ENCODE results near the gene WWOX.

The WWOX gene

DNA sequence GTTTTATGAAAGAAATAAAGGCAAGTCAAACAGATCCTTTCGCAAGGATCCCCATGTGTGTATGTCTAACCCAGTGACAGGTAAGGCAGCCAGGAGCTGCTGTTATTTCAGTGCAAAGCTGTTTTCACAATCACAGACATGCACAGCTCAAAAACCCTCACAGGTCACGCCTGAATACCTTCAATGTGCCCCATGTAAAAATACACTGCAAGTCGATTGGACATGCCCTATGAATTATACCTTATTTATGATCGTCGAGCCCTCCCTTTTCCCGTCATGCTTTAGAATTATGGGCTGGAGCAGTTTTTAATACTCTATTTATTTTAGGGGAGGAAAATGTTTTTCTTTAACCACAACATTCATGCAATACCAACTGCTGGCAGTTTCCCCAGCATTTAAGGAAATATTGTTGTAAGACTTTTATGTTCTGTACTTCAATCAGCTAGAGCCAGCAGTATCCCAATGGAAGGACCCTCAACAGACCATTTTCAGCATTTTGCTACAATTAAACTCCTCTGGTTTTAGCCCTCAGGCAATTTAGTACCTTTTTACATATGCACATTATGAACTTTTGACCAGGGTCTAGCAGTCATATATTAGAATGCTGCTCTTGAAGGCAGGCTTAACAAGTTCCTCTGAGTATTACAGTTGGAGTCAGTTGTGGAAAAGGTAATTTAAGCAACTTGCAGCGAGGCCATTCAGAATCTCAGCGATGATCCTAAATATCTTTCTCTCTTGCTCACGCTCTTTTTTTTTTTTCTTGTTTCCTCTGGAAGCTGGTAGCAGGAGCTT, 362.2 kb downstream of the WWOX start:
- peak; percentile 0 for DNase-seq (ENCODE audit: low read depth)
- TF ChIP-seq, protein P1, sequence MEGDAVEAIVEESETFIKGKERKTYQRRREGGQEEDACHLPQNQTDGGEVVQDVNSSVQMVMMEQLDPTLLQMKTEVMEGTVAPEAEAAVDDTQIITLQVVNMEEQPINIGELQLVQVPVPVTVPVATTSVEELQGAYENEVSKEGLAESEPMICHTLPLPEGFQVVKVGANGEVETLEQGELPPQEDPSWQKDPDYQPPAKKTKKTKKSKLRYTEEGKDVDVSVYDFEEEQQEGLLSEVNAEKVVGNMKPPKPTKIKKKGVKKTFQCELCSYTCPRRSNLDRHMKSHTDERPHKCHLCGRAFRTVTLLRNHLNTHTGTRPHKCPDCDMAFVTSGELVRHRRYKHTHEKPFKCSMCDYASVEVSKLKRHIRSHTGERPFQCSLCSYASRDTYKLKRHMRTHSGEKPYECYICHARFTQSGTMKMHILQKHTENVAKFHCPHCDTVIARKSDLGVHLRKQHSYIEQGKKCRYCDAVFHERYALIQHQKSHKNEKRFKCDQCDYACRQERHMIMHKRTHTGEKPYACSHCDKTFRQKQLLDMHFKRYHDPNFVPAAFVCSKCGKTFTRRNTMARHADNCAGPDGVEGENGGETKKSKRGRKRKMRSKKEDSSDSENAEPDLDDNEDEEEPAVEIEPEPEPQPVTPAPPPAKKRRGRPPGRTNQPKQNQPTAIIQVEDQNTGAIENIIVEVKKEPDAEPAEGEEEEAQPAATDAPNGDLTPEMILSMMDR (IDR thresholded peaks at IDR 0.05; ENCODE audit: insufficient read depth, low read depth, low read length, missing control alignments) = no peak

DNA sequence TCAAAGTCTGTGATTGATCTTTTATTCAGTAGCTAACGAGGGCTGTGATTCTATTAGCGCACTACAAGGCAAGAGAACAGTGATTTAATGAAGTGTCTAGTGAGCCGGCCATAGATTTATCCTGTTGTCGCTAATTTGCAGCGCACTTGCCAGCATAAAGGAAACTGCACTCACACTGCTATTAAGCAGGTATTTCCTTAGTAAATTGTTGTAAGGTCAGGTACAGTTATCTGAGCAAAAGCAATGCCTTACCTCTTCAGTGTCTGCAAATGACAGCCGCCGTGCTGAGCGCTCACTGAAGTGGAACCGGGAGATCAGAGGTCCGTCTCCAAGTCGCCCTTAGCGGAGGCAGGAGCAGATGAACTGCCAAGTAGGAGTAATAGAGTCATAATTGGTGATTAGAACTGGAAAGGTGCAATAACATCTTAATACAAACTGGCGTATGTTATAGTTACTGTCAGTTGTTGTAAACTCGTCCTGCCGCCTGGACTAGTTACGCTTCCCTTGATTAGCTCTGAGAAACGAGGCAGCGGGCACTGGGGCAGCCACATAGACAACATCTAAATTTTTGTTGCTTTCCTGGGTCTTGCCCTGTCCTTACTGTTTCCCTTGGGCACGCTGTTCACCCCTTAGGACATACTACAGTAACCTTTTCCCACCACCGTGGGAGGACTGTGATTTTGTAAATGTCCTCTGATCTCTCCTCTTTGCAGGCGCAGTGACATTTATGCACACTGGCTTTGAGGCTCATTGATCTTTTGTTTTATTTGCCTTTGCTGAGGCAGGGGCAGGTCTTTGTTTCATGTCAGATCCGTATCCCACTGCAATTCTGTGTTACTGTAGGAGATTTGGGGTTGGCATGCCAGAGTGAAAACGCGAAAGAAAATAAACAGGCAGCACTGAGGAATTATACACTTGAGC, 363.1 kb downstream of the WWOX start:
- TF ChIP-seq, protein P1 (IDR thresholded peaks at IDR 0.05; ENCODE audit: insufficient read depth, low read depth, low read length, missing control alignments) = no peak
- DNase-seq (ENCODE audit: low read depth) = no peak
- H3K4me3 ChIP-seq (ENCODE audit: low read length) = no peak overlapping the region

More for the DNA sequence above, 362.2 kb downstream of the WWOX start:
- H3K4me3 ChIP-seq (ENCODE audit: low read length) = no peak overlapping the region

DNA sequence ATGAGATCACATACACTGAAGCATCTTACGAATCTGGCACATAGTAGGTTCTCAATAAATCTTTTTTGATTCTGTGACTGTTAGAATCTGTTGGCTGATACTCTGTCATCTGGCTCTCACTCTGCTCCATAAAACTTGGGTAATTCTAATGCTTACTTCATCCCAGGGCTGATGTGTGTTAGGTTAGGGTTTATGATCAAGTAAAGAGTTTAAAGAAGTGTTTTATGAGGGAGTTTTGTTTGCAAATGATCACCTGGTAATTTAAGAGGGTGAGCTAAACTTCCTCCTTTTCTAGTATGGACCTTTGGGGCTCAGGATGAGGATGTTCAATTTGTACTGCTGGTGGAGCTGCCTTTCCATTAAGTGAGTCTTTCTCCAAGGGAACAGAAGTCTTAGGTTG, 364.1 kb downstream of the WWOX start:
- no peak overlapping the region for H3K4me3 ChIP-seq (ENCODE audit: low read length)
- TF ChIP-seq, protein P1 (IDR thresholded peaks at IDR 0.05; ENCODE audit: insufficient read depth, low read depth, low read length, missing control alignments) = no peak
- DNase-seq (ENCODE audit: low read depth) = no peak

DNA sequence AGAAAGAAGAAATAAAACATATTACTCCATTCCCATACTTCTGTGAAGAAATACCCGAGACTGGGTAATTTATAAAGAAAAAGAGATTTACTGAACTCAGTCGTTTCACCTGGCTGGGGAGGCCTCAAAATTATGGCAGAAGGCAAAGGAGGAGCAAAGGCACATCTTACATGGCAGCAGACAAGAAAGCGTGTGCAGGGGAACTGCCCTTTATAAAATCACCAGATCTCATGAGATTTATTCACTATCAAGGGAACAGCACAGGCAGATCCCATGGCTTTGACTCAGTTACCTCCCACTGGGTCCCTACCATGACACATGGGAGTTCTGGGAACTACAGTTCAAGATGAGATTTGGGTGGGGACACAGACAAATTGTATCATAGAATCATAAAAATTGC, 365.4 kb downstream of the WWOX start:
- TF ChIP-seq, protein P1 (IDR thresholded peaks at IDR 0.05; ENCODE audit: insufficient read depth, low read depth, low read length, missing control alignments) = no peak
- no peak for DNase-seq (ENCODE audit: low read depth)
- no peak overlapping the region for H3K4me3 ChIP-seq (ENCODE audit: low read length)

DNA sequence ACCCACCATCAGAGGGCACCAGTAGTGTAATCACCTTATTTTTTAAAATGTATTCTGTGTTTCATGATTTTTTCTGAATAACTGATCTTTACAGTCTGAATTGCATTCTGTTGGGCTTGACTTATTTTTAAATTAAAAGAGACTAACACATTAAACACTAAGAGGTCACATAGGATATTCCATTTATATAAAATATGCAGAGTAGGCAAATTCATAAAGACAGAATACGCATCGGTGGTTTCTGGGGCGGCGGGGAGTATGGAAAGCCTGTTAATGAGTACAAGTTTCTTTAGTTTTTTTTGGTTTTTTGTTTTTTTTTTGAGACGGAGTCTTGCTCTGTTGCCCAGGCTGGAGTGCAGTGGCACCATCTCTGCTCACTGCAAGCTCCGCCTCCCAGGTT, 366.3 kb downstream of the WWOX start:
- H3K4me3 ChIP-seq (ENCODE audit: low read length) = no peak overlapping the region
- no peak for DNase-seq (ENCODE audit: low read depth)
- TF ChIP-seq, protein P1 (IDR thresholded peaks at IDR 0.05; ENCODE audit: insufficient read depth, low read depth, low read length, missing control alignments) = no peak

DNA sequence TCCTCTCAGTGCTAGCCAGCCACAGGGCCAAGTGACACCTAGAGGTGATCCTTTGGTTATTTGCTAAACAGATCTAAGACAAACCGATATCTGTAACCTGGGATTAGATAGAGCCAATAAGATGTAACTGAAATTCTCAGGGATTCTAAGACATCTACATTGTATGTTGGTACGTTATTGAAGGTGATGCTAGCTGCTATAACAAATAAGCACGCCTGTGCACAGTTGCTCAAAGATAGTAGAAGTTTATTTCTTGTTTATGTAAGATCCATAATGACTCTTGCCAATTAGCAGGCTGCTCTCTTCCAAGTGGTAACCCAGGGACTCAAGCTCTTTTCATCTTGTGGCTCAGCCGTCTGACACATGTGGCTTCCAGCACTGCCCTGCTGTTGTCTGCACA, 370.3 kb downstream of the WWOX start:
- TF ChIP-seq, protein P1 (IDR thresholded peaks at IDR 0.05; ENCODE audit: insufficient read depth, low read depth, low read length, missing control alignments) = no peak

More for the DNA sequence above, 370.3 kb downstream of the WWOX start:
- DNase-seq (ENCODE audit: low read depth) = no peak
- no peak overlapping the region for H3K4me3 ChIP-seq (ENCODE audit: low read length)

Data from epithelial cell of esophagus (primary cell).